RWPE2 (cell line): ENCODE measurements around the gene WAPL.
"Not testable (repeated sequence)": the region's sequence is repeated elsewhere in the genome, so short reads cannot be mapped to it uniquely, and the experiment has no call there.

Experiments used
- ATAC-seq: fragments of 200-7000 bp; cut with Tn5 transposase; 3 replicates; pipeline ENCODE4 v1.9.1; 2021; ENCODE audit warnings: low read depth
- DNase-seq: peaks from one replicate; pipeline ENCODE4 v3.0.0-alpha.2; 2020; ENCODE audit warnings: low spot score
- H3K27ac ChIP-seq: fragments of 450-650 bp; 2 replicates; pipeline ENCODE4 v1.5.1; 2017; ENCODE audit warnings: mild to moderate bottlenecking; ENCODE audit not compliant: poor library complexity, severe bottlenecking
- H3K27me3 ChIP-seq: fragments of 250-450 bp; sonication (Bioruptor Pico); 2 replicates; pipeline ENCODE4 v1.5.1; 2021; ENCODE audit warnings: mild to moderate bottlenecking, moderate library complexity; ENCODE audit not compliant: insufficient read depth, poor library complexity, severe bottlenecking
- H3K36me3 ChIP-seq: fragments of 250-450 bp; sonication (Bioruptor Pico); 2 replicates; pipeline ENCODE4 v1.5.1; 2020; ENCODE audit warnings: low read depth, mild to moderate bottlenecking, moderate library complexity
- H3K4me1 ChIP-seq: fragments of 250-450 bp; sonication (Bioruptor Pico); 2 replicates; pipeline ENCODE4 v1.5.1; 2021; ENCODE audit warnings: mild to moderate bottlenecking, moderate library complexity; ENCODE audit not compliant: insufficient read depth, poor library complexity, severe bottlenecking
- H3K4me3 ChIP-seq: fragments of 250-450 bp; sonication (Bioruptor Pico); 2 replicates; pipeline ENCODE4 v1.5.1; 2021; ENCODE audit warnings: mild to moderate bottlenecking, moderate library complexity; ENCODE audit not compliant: severe bottlenecking
- H3K9me3 ChIP-seq: fragments of 250-450 bp; sonication (Bioruptor Pico); 2 replicates; pipeline ENCODE4 v1.5.1; 2021; ENCODE audit warnings: mild to moderate bottlenecking, moderate library complexity; ENCODE audit not compliant: severe bottlenecking
- CTCF ChIP-seq: fragments of 450-650 bp; IDR thresholded peaks from one replicate; pipeline ENCODE4 v1.5.1; 2017; ENCODE audit warnings: mild to moderate bottlenecking, moderate library complexity; ENCODE audit not compliant: poor library complexity, severe bottlenecking

The WAPL gene

DNA sequence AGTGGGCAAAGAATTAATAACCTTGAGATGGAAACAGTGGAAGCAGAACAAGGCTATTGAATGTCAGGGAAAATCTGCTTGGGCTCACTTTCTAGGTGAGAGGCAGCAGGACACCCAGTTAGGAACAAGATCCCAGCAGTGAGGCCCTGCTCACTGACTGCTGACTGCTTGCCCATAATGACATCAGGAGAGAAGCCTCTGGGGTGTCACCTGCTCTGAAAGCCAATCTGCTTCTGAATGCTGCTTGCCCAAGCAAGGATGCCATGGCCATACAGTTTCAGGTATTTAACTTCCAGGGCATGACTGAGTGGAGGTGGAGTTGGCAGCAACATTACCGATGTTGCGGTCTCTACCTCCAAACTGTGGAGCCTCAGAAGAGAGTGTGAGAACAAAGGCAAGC is 11.7 kb upstream of the WAPL start:
- H3K27ac ChIP-seq = no peak overlapping the region
- H3K36me3 ChIP-seq = no peaks in the 10 kb centered on the region
- H3K4me1 ChIP-seq = no peaks in the 10 kb centered on the region
- ATAC-seq (no peak), DNase-seq (no peak)
- TF ChIP-seq CTCF = no peak
- H3K27me3 ChIP-seq = no peaks in the 10 kb centered on the region
- no peaks in the 10 kb centered on the region for H3K9me3 ChIP-seq
- no peak overlapping the region for H3K4me3 ChIP-seq

DNA sequence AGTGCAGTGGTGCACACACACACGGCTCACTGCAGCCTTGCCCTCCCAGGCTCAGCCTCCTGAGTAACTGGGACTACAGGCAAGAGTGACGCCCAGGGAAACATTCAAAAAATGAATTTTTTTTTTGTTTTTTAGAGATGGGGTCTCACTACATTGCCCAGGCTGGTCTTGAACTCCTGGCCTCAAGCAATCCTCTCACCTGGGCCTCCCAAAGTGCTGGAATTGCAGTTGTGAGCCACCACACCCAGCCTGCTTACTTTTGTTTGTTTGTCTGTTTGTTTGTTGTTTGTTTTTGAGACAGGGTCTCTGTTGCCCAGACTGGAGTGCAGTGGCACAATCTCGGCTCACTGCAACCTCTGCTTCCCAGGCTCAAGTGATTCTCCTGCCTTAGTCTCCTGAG is 7.1 kb upstream of the WAPL start:
- not testable (repeated sequence) for H3K27me3 ChIP-seq, H3K4me3 ChIP-seq, H3K9me3 ChIP-seq, H3K4me1 ChIP-seq, H3K27ac ChIP-seq, ATAC-seq, H3K36me3 ChIP-seq, DNase-seq

- no peak for DNase-seq
- H3K36me3 ChIP-seq = no peaks in the 10 kb centered on the region
- H3K27ac ChIP-seq = no peak overlapping the region
- peaks cover 9% of the 10 kb centered on the region for H3K4me1 ChIP-seq
- no peaks in the 10 kb centered on the region for H3K9me3 ChIP-seq
- H3K4me3 ChIP-seq = no peak overlapping the region
- ATAC-seq = no peak
- H3K27me3 ChIP-seq = no peaks in the 10 kb centered on the region
- no peak for TF ChIP-seq CTCF
Measured at GRCh38 chr10:86526606-86527005, 5.0 kb upstream of the WAPL start.

DNA sequence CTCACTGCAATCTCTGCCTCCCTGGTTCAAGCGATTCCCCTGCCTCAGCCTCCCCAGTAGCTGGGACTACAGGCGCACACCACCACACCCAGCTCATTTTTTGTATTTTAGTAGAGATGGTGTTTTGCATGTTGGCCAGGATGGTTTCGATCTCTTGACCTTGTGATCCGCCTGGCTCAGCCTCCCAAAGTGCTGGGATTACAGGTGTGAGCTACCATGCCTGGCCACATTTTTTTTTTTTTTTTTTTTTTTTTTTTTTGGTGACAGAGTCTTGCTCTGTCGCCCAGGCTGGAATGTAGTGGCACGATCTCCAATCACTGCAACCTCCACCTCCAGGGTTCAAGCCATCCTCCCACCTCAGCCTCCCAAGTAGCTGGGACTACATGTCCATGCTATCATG is 4.1 kb upstream of the WAPL start:
- H3K27me3 ChIP-seq, H3K36me3 ChIP-seq, DNase-seq, H3K4me3 ChIP-seq, ATAC-seq, H3K4me1 ChIP-seq, H3K9me3 ChIP-seq, H3K27ac ChIP-seq: not testable (repeated sequence)

- H3K4me3 ChIP-seq = no peak overlapping the region
- ATAC-seq (no peak), DNase-seq (no peak)
Measured at GRCh38 chr10:86524225-86524962, 2.8 kb upstream of the WAPL start.

More at GRCh38 chr10:86524225-86524962, 2.8 kb upstream of the WAPL start:
- no peaks in the 10 kb centered on the region for H3K27me3 ChIP-seq
- H3K27ac ChIP-seq = no peak overlapping the region
- no peaks in the 10 kb centered on the region for H3K9me3 ChIP-seq
- TF ChIP-seq CTCF = no peak
- H3K36me3 ChIP-seq = peaks cover 10% of the 10 kb centered on the region
- H3K4me1 ChIP-seq = peaks cover 19% of the 10 kb centered on the region
